ENCODE data around the gene SLC43A2. TPM values are rescaled to one million over a fixed set of nuclear protein-coding genes. Genes with fewer than 3 reads are reported as not detected.

SLC43A2 gene
- total RNA-seq, 2 donors from 2014 or later, result 5.1 to 7.4 TPM

- H3K9me3 ChIP-seq (ENCODE audit: control insufficient read depth, low read length, poor library complexity, severe bottlenecking), result no peaks in the 10 kb centered on the region
- peak; percentile 82 for ATAC-seq
- Mint-ChIP-seq H3K27me3 (no peaks in the 10 kb centered on the region), H3K4me1 (peaks cover 18% of the 10 kb centered on the region), H3K27ac (no peak overlapping the region), H3K36me3 (ENCODE audit: low read depth) (peaks cover 2% of the 10 kb centered on the region), H3K4me3 (peak overlapping the region; percentile 69)
- peak; percentile 94 to 97 (median 97) for DNase-seq
Observed at GRCh38 chr17:1648963-1649843, 20.6 kb upstream of the SLC43A2 start.

GRCh38 chr17:1648173-1648962 is 19.7 kb upstream of the SLC43A2 start:
- H3K9me3 ChIP-seq (ENCODE audit: control insufficient read depth, low read length, poor library complexity, severe bottlenecking), result no peaks in the 10 kb centered on the region
- Mint-ChIP-seq H3K4me3 (peak overlapping the region; percentile 69), H3K27ac (no peak overlapping the region), H3K4me1 (peaks cover 21% of the 10 kb centered on the region), H3K27me3 (no peaks in the 10 kb centered on the region), H3K36me3 (ENCODE audit: low read depth) (peaks cover 2% of the 10 kb centered on the region)
- ATAC-seq (peak; percentile 2), DNase-seq (no peak)

GRCh38 chr17:1647802-1648171 is 19.2 kb upstream of the SLC43A2 start:
- no peak overlapping the region for H3K27ac Mint-ChIP-seq
- H3K4me1 Mint-ChIP-seq, result peaks cover 16% of the 10 kb centered on the region
- no peaks in the 10 kb centered on the region for H3K36me3 Mint-ChIP-seq (ENCODE audit: low read depth)
- ATAC-seq (no peak), DNase-seq (no peak)
- H3K27me3 Mint-ChIP-seq, result no peaks in the 10 kb centered on the region
- H3K4me3 Mint-ChIP-seq, result peak overlapping the region; percentile 59
- H3K9me3 ChIP-seq (ENCODE audit: control insufficient read depth, low read length, poor library complexity, severe bottlenecking), result no peaks in the 10 kb centered on the region

GRCh38 chr17:1646199-1646875 is 17.7 kb upstream of the SLC43A2 start:
- Mint-ChIP-seq H3K4me3 (peak overlapping the region; percentile 55), H3K27me3 (no peaks in the 10 kb centered on the region), H3K27ac (no peak overlapping the region), H3K4me1 (peaks cover 13% of the 10 kb centered on the region), H3K36me3 (ENCODE audit: low read depth) (no peaks in the 10 kb centered on the region)
- DNase-seq (no peak), ATAC-seq (no peak)
- no peaks in the 10 kb centered on the region for H3K9me3 ChIP-seq (ENCODE audit: control insufficient read depth, low read length, poor library complexity, severe bottlenecking)

GRCh38 chr17:1645207-1646171 is 16.9 kb upstream of the SLC43A2 start, which contains the start of gene SCARF1:
Gene SCARF1, minus strand, starts transcription at chr17:1645732. Its CDS starts 35 bp downstream, at chr17:1645697.
- peaks cover 14% of the 10 kb centered on the region for H3K4me1 Mint-ChIP-seq
- peak within 1 kb of the TSS; percentile 80 for H3K27ac Mint-ChIP-seq
- H3K27me3 Mint-ChIP-seq, result no peaks in the 10 kb centered on the region
- no peaks in the 10 kb centered on the region for H3K9me3 ChIP-seq (ENCODE audit: control insufficient read depth, low read length, poor library complexity, severe bottlenecking)
- ATAC-seq (no peak), DNase-seq (no peak)
- H3K4me3 Mint-ChIP-seq, result peak within 1 kb of the TSS; percentile 85
- H3K36me3 Mint-ChIP-seq (ENCODE audit: low read depth), result no peaks in the 10 kb centered on the region

- DNase-seq (no peak), ATAC-seq (no peak)
- Mint-ChIP-seq H3K27me3 (no peaks in the 10 kb centered on the region), H3K4me3 (peak overlapping the region; percentile 85), H3K36me3 (ENCODE audit: low read depth) (no peaks in the 10 kb centered on the region), H3K4me1 (peaks cover 14% of the 10 kb centered on the region), H3K27ac (peak overlapping the region; percentile 79)
- no peaks in the 10 kb centered on the region for H3K9me3 ChIP-seq (ENCODE audit: control insufficient read depth, low read length, poor library complexity, severe bottlenecking)
Observed at GRCh38 chr17:1644493-1645206, 16.0 kb upstream of the SLC43A2 start.

- DNase-seq, result no peak
- H3K36me3 Mint-ChIP-seq (ENCODE audit: low read depth), result no peaks in the 10 kb centered on the region
- ATAC-seq, result no peak
- peak overlapping the region; percentile 79 for H3K27ac Mint-ChIP-seq
- H3K27me3 Mint-ChIP-seq, result no peaks in the 10 kb centered on the region
- peak overlapping the region; percentile 85 for H3K4me3 Mint-ChIP-seq
- H3K4me1 Mint-ChIP-seq, result peaks cover 14% of the 10 kb centered on the region
- H3K9me3 ChIP-seq (ENCODE audit: control insufficient read depth, low read length, poor library complexity, severe bottlenecking), result no peaks in the 10 kb centered on the region
Observed at GRCh38 chr17:1643999-1644492, 15.4 kb upstream of the SLC43A2 start.

- Mint-ChIP-seq H3K4me1 (peaks cover 14% of the 10 kb centered on the region), H3K4me3 (no peak overlapping the region), H3K36me3 (ENCODE audit: low read depth) (no peaks in the 10 kb centered on the region), H3K27ac (peak overlapping the region; percentile 79), H3K27me3 (no peaks in the 10 kb centered on the region)
- DNase-seq, result peak; percentile 63 to 80 (median 79)
- no peaks in the 10 kb centered on the region for H3K9me3 ChIP-seq (ENCODE audit: control insufficient read depth, low read length, poor library complexity, severe bottlenecking)
- ATAC-seq, result peak; percentile 81
Observed at GRCh38 chr17:1643293-1643998, 14.8 kb upstream of the SLC43A2 start.

GRCh38 chr17:1641065-1641403 is 12.4 kb upstream of the SLC43A2 start:
- H3K36me3 Mint-ChIP-seq (ENCODE audit: low read depth), result no peaks in the 10 kb centered on the region
- ATAC-seq (no peak), DNase-seq (no peak)
- peaks cover 14% of the 10 kb centered on the region for H3K4me1 Mint-ChIP-seq
- H3K27ac Mint-ChIP-seq, result peak overlapping the region; percentile 29
- H3K4me3 Mint-ChIP-seq, result no peak overlapping the region
- H3K9me3 ChIP-seq (ENCODE audit: control insufficient read depth, low read length, poor library complexity, severe bottlenecking), result no peaks in the 10 kb centered on the region
- no peaks in the 10 kb centered on the region for H3K27me3 Mint-ChIP-seq

- H3K9me3 ChIP-seq (ENCODE audit: control insufficient read depth, low read length, poor library complexity, severe bottlenecking), result no peaks in the 10 kb centered on the region
- Mint-ChIP-seq H3K4me3 (no peak overlapping the region), H3K27ac (peak overlapping the region; percentile 29), H3K4me1 (peaks cover 11% of the 10 kb centered on the region), H3K36me3 (ENCODE audit: low read depth) (no peaks in the 10 kb centered on the region), H3K27me3 (no peaks in the 10 kb centered on the region)
- no peak for ATAC-seq
- DNase-seq, result no peak
Observed at GRCh38 chr17:1640329-1641064, 11.9 kb upstream of the SLC43A2 start.

Data from T-helper 17 cell (primary cell).